Neural cell (in vitro differentiated cells): ENCODE measurements around the gene RIN2.

Source experiments
- EZH2 ChIP-seq: fragments of 200-600, 300-800 bp; shearing (Covaris generic), sonication (generic); IDR thresholded peaks from 2 replicates; pipeline ENCODE4 v1.6.1; 2014; ENCODE audit warnings: antibody characterized with exemption, low read length, borderline replicate concordance, mild to moderate bottlenecking; ENCODE audit not compliant: insufficient read depth, poor library complexity, severe bottlenecking
- POLR2AphosphoS5 ChIP-seq: IDR thresholded peaks from 2 replicates; pipeline ENCODE4 v1.6.1; 2012
- TF ChIP-seq, protein P1 (sequence below): fragments of 450-650 bp; IDR thresholded peaks from 2 replicates; pipeline ENCODE4 v1.5.1; 2014; ENCODE audit warnings: antibody characterized with exemption, mild to moderate bottlenecking, moderate library complexity; ENCODE audit not compliant: poor library complexity, severe bottlenecking

DNA sequence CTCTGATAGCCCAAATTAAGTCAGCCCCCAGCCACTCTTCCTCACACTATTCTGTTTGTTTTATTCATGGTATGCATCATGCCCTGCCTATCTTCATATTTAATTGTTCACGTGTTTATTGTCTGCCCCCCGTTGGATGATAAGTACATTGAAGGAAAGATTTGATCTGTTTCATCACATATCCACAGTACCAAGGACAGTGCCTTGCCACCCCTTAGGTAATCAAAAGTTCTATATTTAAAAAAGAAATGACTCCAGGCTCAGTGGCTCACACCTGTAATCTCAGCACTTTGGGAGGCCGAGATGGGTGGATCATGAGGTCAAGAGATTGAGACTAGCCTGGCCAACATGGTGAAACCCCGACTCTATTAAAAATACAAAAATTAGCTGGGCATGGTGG, 10.2 kb upstream of the RIN2 start:
- TF ChIP-seq, protein P1, sequence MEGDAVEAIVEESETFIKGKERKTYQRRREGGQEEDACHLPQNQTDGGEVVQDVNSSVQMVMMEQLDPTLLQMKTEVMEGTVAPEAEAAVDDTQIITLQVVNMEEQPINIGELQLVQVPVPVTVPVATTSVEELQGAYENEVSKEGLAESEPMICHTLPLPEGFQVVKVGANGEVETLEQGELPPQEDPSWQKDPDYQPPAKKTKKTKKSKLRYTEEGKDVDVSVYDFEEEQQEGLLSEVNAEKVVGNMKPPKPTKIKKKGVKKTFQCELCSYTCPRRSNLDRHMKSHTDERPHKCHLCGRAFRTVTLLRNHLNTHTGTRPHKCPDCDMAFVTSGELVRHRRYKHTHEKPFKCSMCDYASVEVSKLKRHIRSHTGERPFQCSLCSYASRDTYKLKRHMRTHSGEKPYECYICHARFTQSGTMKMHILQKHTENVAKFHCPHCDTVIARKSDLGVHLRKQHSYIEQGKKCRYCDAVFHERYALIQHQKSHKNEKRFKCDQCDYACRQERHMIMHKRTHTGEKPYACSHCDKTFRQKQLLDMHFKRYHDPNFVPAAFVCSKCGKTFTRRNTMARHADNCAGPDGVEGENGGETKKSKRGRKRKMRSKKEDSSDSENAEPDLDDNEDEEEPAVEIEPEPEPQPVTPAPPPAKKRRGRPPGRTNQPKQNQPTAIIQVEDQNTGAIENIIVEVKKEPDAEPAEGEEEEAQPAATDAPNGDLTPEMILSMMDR, result no peak
- TF ChIP-seq EZH2, result no peak
- no peak for TF ChIP-seq POLR2AphosphoS5
